Hepatocyte (in vitro differentiated cells): Measurements from ENCODE around the gene CHST14.

Experiments used
- EZH2 ChIP-seq: fragments of 200-600 bp; sonication (generic); IDR thresholded peaks from 2 replicates; pipeline ENCODE4 v1.6.1; 2016; ENCODE audit warnings: antibody characterized with exemption, mild to moderate bottlenecking, borderline replicate concordance
- TF ChIP-seq, protein P1 (sequence below): fragments of 200-600 bp; sonication (generic); IDR thresholded peaks from 2 replicates; pipeline ENCODE4 v1.5.1; 2016; ENCODE audit warnings: antibody characterized with exemption, mild to moderate bottlenecking; ENCODE audit not compliant: poor library complexity

DNA sequence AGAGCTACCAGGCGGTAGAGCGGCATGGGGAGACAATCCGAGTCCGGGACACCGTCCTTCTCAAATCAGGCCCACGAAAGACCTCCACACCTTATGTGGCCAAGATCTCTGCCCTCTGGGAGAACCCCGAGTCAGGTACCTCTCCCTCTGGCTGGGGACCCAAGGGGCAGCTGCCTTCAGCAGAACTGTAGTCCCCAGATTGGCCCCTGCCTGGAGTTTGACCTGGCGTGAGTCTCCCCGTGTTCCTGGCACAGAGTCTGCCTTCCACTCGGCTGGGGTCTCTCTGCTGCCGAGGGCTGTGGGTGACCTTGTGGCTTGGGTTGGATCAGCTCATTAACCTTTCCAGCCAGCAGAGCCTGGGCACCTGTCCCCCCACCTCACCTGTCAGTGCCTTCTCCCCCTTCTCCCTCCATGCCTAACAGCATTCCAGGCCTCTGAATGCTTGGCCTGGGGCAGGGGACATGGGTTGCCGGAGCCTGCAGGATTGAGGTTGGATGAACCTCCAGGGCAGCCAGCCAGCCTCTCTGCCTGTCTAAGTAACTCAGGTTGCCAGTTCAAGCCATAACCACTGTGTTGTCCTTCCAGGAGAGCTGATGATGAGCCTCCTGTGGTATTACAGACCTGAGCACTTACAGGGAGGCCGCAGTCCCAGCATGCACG, 6.8 kb upstream of the CHST14 start:
- TF ChIP-seq, protein P1, sequence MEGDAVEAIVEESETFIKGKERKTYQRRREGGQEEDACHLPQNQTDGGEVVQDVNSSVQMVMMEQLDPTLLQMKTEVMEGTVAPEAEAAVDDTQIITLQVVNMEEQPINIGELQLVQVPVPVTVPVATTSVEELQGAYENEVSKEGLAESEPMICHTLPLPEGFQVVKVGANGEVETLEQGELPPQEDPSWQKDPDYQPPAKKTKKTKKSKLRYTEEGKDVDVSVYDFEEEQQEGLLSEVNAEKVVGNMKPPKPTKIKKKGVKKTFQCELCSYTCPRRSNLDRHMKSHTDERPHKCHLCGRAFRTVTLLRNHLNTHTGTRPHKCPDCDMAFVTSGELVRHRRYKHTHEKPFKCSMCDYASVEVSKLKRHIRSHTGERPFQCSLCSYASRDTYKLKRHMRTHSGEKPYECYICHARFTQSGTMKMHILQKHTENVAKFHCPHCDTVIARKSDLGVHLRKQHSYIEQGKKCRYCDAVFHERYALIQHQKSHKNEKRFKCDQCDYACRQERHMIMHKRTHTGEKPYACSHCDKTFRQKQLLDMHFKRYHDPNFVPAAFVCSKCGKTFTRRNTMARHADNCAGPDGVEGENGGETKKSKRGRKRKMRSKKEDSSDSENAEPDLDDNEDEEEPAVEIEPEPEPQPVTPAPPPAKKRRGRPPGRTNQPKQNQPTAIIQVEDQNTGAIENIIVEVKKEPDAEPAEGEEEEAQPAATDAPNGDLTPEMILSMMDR = no peak
- no peak for TF ChIP-seq EZH2
